Measurements from ENCODE around the gene PTPN7. TPM values are rescaled to one million over a fixed set of nuclear protein-coding genes. Genes with fewer than 3 reads are reported as not detected.

The PTPN7 gene
- not detected in 2 replicates for total RNA-seq

DNA sequence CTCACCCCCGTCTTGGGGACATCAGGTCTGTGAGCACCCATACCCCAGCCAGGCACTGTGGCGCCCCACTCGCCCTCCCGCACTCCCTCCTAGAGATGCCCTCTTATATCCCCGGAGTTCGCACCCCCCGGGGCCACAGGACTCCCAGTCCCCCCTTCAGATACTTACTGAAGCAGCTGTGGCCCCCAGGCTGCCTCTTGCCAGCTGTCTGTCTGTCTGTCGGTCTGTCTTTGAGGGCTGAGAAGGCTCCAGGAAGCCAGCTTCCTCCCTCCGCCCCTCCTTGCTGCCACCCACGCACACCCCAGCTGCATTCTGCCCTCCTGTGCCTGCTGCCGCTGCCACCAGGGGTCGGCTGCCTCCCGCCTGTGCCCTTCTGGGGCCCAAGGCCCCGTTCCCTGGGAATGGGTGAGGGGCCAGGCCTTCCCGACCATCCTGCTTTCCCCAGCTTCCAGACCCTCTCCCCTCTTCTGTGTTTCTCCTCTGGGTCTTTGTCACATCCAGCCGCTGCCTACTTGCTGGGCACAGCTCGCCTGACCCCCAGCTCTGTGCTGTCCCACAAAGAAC is at the start of gene PTPN7:
Gene PTPN7 (minus strand): TSS at position 226 of the 564 bp plus-strand sequence. CDS start 1,200 bp downstream, outside the sequence.

DNA sequence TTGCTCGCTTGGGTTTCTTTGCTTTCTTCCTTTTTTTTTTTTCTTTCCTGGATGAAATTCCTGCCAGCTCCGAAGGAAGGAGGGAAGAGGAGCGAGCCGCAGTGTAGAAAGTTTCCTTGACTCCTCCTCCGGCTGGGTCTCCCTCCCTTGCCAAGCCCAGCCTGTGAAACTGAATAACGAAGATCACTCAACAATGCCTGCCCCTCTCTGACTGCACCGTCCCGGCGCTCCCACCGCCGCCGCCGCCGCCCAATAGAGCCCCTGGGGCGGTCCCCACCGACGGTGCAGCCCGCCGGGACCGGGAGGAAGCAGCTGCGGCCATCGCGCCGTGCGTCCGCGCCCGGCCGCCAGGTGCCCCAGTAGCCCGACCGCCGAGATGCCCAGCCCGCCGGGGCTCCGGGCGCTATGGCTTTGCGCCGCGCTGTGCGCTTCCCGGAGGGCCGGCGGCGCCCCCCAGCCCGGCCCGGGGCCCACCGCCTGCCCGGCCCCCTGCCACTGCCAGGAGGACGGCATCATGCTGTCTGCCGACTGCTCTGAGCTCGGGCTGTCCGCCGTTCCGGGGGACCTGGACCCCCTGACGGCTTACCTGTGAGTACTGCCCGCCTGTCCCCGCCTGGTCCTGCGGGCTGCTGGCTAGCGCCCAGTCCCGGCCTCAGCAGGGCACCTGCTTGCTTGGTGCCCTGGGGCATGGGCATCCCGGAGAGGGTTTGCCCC is 33.4 kb upstream of the PTPN7 start, which contains the start of gene LGR6:
Gene LGR6 (plus strand): TSS at position 186 of the 714 bp plus-strand sequence. CDS start 191 bp downstream, at position 377.

DNA sequence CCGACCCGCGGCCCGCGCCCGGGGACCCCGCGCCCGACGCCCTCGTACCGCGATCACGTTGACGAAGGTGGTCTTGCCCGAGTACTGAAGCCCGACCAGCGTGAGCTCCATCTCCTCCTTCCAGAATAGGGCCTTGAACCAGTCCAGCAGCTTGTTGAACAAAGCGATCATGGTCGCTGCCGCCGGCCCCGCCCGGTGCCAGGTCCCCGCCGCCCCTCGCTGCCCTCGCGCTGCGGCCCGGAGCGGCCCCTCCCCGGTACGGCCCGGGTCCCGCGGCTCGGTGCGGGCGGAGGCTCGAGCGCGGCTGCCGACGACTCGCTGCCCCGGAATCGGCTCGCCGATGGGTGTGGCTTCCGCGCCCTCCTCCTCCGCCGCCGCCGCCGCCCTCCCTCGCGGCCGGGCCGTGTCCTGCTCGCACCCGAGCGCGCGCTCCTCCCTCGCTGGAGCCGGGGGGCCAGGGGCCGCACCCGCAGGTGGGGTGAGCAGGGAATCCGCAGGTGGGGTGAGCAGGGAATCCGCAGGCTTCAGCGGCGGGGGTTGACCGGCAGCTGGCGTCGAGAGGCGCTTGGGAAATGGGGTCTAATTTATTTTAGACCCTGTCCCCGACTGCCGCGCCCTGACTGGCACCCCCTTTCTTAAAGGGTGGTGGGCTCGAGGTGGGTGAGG is 15.9 kb downstream of the PTPN7 start, which contains the start of gene ARL8A:
Gene ARL8A (minus strand): TSS at position 336 of the 666 bp plus-strand sequence. CDS start 165 bp downstream, at position 171.

DNA sequence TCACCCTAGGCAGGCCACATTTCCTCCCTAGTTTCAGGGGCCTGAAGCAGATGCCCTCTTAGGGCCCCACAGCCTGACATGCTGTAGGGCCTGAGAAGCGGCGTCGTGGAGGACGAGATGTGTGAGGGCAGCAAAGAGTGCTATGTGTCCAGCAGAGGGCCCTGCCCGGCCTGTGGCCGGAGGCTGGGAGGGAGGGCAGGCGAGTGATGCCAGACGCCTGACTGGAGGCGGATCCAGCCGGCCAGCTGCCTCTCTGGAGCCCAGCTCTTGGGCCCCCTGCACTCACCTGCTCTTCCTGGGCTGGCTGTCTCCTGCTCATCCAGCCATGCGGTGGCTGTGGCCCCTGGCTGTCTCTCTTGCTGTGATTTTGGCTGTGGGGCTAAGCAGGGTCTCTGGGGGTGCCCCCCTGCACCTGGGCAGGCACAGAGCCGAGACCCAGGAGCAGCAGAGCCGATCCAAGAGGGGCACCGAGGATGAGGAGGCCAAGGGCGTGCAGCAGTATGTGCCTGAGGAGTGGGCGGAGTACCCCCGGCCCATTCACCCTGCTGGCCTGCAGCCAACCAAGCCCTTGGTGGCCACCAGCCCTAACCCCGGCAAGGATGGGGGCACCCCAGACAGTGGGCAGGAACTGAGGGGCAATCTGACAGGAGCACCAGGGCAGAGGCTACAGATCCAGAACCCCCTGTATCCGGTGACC is 37.6 kb downstream of the PTPN7 start, which contains the start of gene GPR37L1:
Gene GPR37L1 (plus strand): TSS at position 279 of the 697 bp plus-strand sequence. CDS start 47 bp downstream, at position 326.

Other genes with a start within 250 kb of the PTPN7 start
- gene LMOD1, start 214.1 kb downstream of the PTPN7 start, total RNA-seq, result 7.7 and 22.2 TPM in 2 replicates
- 39.7 and 62.4 TPM in 2 replicates for gene TIMM17A, start 205.1 kb downstream of the PTPN7 start, total RNA-seq
- gene RNPEP, start 178.0 kb downstream of the PTPN7 start, total RNA-seq, result 69.1 and 122 TPM in 2 replicates
- under 0.01 and 1.2 TPM in 2 replicates for gene ELF3, start 150.0 kb downstream of the PTPN7 start, total RNA-seq
- not detected in 2 replicates for gene GPR37L1, start 37.7 kb downstream of the PTPN7 start, total RNA-seq
- 17.0 and 27.1 TPM in 2 replicates for gene ARL8A, start 15.9 kb downstream of the PTPN7 start, total RNA-seq
- gene LGR6, start 33.2 kb upstream of the PTPN7 start, total RNA-seq, result not detected in 2 replicates
- 5.3 and 51.3 TPM in 2 replicates for gene UBE2T, start 181.3 kb upstream of the PTPN7 start, total RNA-seq
- 19.2 and 22.3 TPM in 2 replicates for gene PPP1R12B, start 188.1 kb upstream of the PTPN7 start, total RNA-seq

All from smooth muscle cell of trachea (primary cell).